HepG2 (cell line): ENCODE data around the gene CES1.

Experiments
- CTCF ChIP-seq: sonication (generic); formaldehyde crosslinking; IDR thresholded peaks from 2 replicates; pipeline ENCODE4 v1.5.0; 2020; ENCODE audit warnings: mild to moderate bottlenecking, missing genetic modification reagents, moderate library complexity
- ERF ChIP-seq: IDR thresholded peaks from 2 replicates; pipeline ENCODE4 v1.6.1; 2018; ENCODE audit warnings: missing biosample characterization, missing genetic modification reagents
- FOXK1 ChIP-seq: sonication (generic); formaldehyde crosslinking; IDR thresholded peaks from 2 replicates; pipeline ENCODE4 v1.4.0; 2020; ENCODE audit warnings: low read depth, missing genetic modification reagents, borderline replicate concordance
- NR2F1 ChIP-seq, 2 experiments: fragments of 450-650 bp in 1 of 2; formaldehyde crosslinking in 1 of 2; IDR thresholded peaks; 2 replicates each; pipeline versions ENCODE4 v1.5.0 to v1.6.1; 2016 to 2020; ENCODE audit warnings: mild to moderate bottlenecking in 1 of 2, missing compliant biosample characterization in 1 of 2, missing genetic modification reagents in 1 of 2, moderate library complexity in 1 of 2
- RBM22 ChIP-seq: fragments of 200-400 bp; formaldehyde crosslinking; optimal IDR thresholded peaks from 2 replicates; pipeline ENCODE3; 2017; ENCODE audit warnings: mild to moderate bottlenecking, low read length, moderate library complexity
- SRF ChIP-seq: IDR thresholded peaks from 2 replicates; pipeline ENCODE4 v1.6.1; 2011; ENCODE audit warnings: mild to moderate bottlenecking, low read depth, low read length, moderate library complexity
- ZNF224 ChIP-seq: sonication (generic); formaldehyde crosslinking; IDR thresholded peaks from 2 replicates; pipeline ENCODE4 v1.5.0; 2020; ENCODE audit warnings: mild to moderate bottlenecking, missing genetic modification reagents
- ZNF446 ChIP-seq: sonication (generic); formaldehyde crosslinking; IDR thresholded peaks from 2 replicates; pipeline ENCODE4 v1.5.0; 2020; ENCODE audit warnings: mild to moderate bottlenecking, missing genetic modification reagents

DNA sequence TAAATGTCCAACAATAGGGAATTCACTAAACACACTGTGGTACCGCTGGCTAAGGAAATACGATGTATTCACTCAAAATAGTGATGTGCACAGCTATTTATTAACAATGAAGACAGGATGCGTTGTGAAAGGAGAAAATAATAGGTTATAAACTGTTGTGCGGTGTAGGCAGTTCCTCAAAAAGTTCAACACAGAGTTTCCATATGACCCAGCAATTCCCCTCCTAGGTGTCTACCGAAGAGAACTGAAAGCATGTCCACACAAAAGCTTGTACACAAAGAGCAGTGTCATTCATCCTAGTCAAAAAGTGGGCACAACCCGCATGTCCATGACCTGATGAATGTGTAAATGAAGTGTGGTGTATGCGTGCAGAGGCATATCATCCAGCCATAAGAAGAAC is 1.2 kb upstream of the CES1 start:
- TF ChIP-seq FOXK1 (CRISPR knock-in tag): no peak
- TF ChIP-seq ERF (CRISPR knock-in tag): no peak
- TF ChIP-seq SRF: no peak
- no peak for TF ChIP-seq ZNF446 (CRISPR knock-in tag)
- no peak for TF ChIP-seq RBM22
- TF ChIP-seq ZNF224 (CRISPR knock-in tag): no peak
- no peak for TF ChIP-seq NR2F1 (CRISPR knock-in tag; IDR thresholded peaks at IDR 0.05)
- no peak for TF ChIP-seq CTCF
